COLO668 (cell line): ENCODE data around the gene DEAF1.
"Not testable (repeated sequence)": the region's sequence is repeated elsewhere in the genome, so short reads cannot be mapped to it uniquely, and the experiment has no call there.

Source experiments
- DNase-seq: peaks from one replicate; lab custom pipeline; 2025; ENCODE audit not compliant: unreplicated experiment; lab: John Stamatoyannopoulos, UW

DEAF1 gene

GRCh38 chr11:680970-681369 is 14.1 kb downstream of the DEAF1 start:
- no peak for DNase-seq

GRCh38 chr11:680476-680875 is 14.5 kb downstream of the DEAF1 start:
- DNase-seq, result no peak

DNA sequence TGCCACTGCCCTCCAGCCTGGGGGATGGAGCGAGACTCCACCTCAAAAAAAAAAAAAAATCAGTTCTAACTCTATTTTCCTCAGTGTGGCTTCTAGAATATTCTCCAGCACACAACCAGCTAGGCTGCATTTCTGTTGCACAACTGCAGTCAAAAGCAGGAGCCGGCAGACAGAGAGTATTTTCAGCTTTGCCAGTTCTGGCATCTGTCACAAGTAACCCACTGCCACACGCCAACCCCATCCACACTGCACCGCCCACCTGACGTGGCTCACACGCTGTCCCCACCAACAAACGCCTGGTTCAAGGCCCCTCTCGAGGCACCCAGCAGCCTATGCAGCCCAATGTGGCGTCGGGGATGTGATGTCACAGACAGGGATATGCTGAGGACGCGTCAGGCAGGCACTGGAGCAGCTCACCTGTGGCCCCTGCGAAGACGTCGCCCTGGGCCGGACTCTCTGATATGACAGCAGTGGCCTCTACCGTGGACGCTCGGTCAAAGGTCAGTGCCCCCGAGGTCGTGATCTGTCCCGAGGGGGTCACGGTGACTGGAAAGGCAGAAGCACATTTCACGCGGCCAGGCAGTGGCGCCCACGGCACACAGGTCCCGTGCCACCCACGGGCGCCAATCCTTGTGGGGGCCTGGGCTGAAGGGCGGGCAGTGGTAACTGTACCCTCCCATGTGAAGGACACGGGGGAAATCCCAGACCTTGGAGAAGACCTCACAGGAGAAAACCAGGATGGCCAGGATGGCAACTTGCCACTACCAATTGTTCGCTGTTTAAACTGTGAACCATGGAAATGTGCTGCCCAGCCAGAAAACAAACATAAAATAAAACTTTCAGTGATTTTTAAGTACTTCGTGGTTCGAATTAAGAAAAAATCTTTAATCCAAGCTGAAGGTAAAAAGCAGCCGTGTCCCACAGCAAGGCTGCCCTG is 15.5 kb downstream of the DEAF1 start:
- DNase-seq, result no peak

DNA sequence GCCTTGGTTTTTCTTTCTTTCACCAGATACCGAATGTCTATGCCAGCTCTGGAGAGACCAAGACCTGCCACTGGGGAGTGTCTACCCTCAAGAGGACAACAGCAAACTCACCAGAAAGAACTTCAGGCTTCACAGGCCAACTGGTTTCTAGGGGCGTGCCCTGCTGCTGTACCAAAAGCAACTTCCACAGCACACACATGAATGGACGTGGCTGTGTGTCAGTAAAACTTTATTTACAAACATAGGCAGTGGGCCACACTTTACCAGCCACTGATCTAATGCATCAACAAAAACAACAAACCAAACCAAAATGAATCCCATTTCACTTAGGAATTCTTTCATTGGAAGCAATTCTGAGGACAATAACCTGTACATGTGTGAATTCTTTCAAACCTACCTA is 16.7 kb downstream of the DEAF1 start:
- DNase-seq, result no peak

DNA sequence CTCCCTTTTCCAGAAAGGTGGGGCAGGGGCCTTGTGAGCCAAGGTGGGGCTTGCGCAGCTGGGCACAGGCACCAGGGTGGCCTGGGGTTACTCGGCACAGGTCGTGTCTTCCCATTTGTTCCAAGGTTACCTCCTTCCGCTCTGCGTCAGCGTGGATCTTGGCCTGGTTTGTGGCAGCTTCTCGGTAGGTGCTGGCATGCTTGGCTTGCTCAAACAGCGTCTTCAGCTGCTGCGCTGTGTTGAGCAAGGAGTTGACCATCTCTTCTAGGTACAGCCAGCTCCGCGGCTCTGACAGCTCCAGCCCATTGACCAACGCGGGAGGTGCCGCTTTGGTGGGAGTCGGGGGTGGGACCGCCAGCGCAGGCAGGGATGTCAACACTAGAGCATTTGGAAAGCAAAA is 20.6 kb downstream of the DEAF1 start:
- DNase-seq, result no peak

- DNase-seq, result no peak
Observed at GRCh38 chr11:673866-674265, 21.2 kb downstream of the DEAF1 start.

DNA sequence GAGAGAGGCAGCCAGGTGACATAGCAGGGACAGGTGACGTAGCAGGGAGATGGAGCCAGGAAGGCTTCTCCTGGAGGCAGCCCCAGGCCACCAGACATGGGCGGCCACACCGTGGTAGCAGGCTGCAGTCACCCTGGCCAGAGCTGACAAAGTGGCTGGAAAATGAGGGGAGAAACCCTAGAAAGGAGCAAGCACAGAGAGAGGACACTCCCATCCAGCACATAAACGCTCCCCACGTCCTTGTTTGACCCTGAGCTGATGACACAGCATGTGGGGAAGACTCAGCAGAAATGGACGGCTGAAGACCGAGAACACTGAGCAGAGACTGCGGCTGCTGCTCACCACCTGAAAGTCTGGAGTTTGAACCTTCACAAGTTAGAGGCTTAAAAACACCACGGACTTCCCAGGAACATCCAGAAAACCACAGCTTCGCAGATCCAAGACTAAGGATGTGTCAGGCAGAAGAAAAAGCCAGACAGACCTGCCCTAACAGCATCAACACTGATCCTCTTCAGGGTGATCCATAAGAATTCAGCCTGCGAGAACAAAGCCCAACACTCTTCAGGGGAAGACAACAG is 29.2 kb downstream of the DEAF1 start:
- DNase-seq, result no peak

- DNase-seq, result no peak
Observed at GRCh38 chr11:665062-665703, 29.8 kb downstream of the DEAF1 start.

- peak; percentile 12 for DNase-seq
Observed at GRCh38 chr11:662689-663274, 32.2 kb downstream of the DEAF1 start.

GRCh38 chr11:660681-661444 is 34.2 kb downstream of the DEAF1 start:
- no peak for DNase-seq

- DNase-seq, result no peak
Observed at GRCh38 chr11:660281-660680, 34.7 kb downstream of the DEAF1 start.

GRCh38 chr11:659532-660085 is 35.4 kb downstream of the DEAF1 start:
- no peak for DNase-seq

- DNase-seq, result no peak
Observed at GRCh38 chr11:657691-658126, 37.3 kb downstream of the DEAF1 start.

DNA sequence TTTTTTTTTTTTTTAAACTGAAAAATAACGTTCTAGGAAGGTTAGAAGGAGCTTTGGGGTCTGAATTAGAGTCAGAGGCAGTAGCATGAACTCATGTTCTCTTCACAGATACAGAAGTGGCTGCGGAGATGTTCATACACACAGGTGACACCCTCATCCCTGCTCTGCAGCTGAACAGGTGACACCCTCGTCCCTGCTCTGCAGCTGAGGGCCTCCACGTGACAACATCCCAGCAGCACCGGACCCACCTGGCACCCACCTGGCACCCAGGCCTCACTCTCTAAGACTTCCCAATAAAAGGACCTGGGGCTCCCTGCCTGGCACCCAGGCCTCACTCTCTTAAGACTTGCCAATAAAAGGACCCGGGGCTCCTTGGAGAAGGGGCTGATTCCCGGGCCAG is 38.2 kb downstream of the DEAF1 start:
- DNase-seq, result no peak

- DNase-seq, result no peak
Observed at GRCh38 chr11:656426-656825, 38.6 kb downstream of the DEAF1 start.

GRCh38 chr11:655036-655726 is 39.8 kb downstream of the DEAF1 start:
- no peak for DNase-seq

DNA sequence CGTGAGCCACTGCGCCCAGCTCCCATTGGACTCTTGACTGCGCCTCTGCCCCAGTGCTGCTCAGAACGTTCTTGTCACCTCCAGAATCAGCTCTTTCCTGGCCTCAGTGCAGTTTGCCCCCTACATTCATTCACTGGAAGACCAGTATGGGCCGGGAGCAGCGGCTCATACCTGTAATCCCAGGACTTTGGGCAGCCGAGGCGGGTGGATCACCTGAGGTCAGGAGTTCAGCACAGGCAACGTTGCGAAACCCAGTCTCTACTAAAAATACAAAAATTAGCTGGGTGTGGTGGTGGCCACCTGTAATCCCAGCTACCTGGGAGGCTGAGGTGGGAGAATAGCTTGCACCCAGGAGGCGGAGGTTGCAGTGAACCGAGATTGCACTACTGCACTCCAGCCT is 40.6 kb downstream of the DEAF1 start:
- not testable (repeated sequence) for DNase-seq

- no peak for DNase-seq
Observed at GRCh38 chr11:653837-654236, 41.2 kb downstream of the DEAF1 start.

GRCh38 chr11:653136-653535 is 41.9 kb downstream of the DEAF1 start:
- not testable (repeated sequence) for DNase-seq

- DNase-seq, result no peak
Observed at GRCh38 chr11:650482-650881, 44.5 kb downstream of the DEAF1 start.
